ENCODE results near the gene ZNF91.
"Not testable (repeated sequence)": the region's sequence is repeated elsewhere in the genome, so short reads cannot be mapped to it uniquely, and the experiment has no call there.

Gene ZNF91

DNA sequence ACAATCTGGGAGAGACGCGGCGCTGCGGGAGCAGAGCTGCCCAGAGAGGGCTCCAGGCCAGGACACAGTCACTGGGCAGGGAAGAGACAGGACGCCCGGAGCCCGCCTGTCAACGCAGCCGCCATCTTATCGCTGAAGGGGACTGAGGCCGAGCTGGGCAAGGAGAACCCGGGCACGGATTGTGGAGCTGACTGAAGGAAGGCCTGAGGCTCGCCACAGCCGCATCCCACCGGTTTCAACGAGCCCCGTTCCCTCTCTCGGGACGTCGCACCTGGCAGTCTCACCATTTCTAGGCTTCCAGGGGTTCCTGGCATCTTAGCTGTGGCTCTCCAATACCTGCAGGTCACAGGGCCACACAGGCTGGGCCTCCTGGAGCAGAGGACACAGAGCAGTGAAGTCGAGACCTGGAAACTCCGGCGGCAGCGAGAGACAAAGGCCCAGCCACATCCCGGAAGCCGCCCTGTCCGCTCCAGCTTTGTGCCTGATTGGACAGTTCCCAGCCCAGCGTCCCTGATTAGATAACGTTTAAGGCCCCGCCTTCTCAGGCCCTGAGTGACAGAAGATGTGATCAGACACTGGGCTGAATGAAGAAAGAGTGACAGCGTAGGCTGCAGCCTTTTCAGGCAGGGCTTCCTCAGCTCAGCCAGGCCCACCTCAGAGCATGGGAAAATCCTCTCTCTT, at the start of gene ZNF91:
Gene ZNF91 (minus strand): TSS at position 431 of the 681 bp plus-strand sequence. CDS start 117 bp downstream, at position 314.
- peak; percentile 80 to 93 for DNase-seq

DNA sequence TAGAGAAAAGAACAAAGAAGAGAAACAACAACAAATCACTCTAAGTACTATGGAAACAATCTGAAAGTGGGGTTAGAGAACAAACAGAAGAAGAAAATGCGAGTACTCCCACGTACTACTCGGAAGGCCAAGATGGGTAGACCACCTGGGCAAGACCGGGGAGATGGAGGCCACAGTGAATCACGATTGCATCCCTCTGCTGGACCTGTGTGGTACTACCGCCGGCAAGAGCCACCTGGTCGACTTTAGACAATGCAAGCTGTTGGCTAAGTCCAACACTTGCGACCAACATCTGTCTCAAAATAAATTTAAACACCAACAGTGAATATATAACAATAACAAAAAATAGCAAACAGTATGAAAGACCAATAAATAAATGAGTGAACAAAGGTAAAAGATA, 45.5 kb upstream of the ZNF91 start:
- no peak for DNase-seq

DNA sequence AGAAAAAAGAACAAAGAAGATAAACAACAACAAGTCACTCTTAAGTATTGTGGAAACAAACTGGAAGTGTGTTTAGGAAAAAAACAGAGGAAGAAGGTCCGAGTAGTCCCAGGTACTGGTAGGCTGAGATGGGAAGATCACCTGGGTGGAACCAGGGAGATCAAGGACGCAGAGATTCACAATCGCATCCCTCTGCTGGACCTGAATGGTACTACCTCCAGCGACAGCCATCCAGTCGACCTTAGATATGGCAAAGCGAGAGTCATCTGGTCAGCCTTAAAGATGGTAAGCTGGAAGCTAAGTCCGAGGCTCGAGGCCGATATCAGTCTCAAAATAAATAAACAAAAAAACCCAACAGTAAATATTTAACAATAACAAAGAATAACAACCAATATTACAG, 44.9 kb upstream of the ZNF91 start:
- DNase-seq: no peak

DNA sequence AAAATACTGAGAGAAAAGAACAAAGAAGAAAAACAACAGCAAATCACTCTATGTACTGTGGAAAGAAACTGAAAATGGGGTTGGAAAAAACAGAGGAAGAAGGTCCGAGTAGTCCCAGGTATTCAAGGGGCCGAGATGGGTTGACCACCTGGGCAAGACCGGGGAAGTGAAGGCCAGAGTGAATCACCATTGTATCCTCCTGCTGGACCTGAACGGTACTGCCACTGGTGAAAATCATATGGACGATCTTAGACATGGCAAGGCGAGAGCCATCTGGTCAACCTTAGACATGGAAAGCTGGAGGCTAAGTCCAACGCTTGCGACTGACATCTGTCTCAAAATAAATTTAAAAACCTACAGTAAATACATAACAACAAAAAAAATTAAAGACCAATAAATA, 44.4 kb upstream of the ZNF91 start:
- no peak for DNase-seq

DNA sequence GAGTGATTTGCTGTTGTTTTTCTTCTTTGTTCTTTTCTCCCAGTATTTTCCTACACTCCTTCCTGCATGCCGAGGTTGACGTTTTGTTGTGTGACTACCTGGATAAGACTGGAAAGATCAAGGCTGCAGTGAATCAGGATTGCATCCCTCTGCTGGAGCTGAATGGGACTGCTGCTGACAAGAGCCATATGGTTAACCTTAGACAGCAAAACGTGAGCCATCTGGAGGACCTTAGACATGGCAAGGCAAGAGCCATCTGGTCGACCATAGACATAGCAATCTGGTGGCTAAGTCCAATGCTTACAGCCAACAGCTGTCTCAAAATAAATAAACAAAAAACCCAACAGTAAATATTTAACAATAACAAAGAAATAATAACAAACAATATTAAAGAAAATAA, 42.6 kb upstream of the ZNF91 start:
- no peak for DNase-seq

DNA sequence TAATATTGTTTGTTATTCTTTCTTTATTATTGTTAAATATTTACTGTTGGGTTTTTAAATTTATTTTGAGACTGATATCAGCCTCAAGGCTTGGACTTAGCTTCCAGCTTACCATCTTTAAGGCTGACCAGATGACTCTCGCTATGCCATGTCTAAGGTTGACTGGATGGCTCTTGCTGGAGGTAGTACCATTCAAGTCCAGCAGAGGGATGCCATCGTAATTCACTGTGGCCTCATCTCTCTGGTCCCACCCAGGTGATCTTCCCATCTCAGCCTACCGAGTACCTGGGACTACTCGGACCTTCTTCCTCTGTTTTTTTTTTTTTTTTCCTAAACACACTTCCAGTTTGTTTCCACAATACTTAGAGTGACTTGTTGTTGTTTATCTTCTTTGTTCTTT, 41.7 kb upstream of the ZNF91 start:
- DNase-seq: no peak

DNA sequence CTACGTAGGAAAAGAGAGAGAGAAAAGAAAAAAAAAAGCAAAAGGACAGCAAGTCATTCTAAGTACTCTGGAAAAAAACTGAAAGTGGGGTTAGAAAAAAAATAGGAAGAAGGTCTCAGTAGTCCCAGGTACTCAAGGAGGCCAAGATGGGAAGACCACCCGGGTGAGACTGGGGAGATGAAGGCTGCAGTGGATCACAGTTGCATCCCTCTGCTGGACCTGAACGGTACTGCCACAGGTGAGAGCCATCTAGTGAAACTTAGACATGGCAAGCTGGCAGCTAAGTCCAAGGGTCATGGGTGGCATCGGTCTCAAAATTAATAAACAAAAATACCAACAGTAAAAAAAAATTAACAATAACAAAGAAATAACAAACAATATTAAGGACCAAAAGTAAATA, 41.0 kb upstream of the ZNF91 start:
- DNase-seq: no peak

DNA sequence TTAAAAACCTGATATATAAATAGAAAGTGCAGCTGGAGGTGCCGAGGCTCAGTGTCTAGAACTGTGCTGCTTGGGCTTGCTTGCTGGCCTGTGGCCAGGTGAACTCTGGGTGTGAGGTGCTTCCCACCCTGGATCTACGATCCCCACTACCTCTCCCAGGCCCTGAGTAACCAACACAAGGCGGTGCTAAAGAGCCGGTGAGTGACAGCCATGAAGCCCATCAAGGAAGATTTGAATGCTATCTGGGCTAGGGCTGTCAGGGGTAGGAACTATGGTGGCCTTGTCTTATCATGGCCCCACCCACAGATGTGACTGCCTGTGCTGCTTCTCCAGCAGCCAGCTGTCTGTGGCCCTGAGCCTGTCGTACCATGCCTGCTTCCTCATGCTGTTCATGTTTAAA, 25.6 kb upstream of the ZNF91 start:
- no peak for DNase-seq

DNA sequence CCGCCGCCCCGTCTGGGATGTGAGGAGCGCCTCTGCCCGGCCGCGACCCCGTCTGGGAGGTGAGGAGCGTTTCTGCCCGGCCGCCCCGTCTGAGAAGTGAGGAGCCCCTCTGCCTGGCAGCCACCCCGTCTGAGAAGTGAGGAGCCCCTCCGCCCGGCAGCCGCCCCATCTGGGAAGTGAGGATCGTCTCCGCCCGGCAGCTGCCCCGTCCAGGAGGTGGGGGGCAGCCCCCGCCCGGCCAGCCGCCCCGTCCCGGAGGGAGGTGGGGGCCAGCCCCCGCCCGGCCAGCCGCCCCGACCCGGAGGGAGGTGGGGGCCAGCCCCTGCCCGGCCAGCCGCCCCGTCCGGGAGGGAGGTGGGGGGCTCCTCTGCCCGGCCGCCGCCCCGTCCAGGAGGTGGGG, 24.0 kb upstream of the ZNF91 start:
- DNase-seq: not testable (repeated sequence)

DNA sequence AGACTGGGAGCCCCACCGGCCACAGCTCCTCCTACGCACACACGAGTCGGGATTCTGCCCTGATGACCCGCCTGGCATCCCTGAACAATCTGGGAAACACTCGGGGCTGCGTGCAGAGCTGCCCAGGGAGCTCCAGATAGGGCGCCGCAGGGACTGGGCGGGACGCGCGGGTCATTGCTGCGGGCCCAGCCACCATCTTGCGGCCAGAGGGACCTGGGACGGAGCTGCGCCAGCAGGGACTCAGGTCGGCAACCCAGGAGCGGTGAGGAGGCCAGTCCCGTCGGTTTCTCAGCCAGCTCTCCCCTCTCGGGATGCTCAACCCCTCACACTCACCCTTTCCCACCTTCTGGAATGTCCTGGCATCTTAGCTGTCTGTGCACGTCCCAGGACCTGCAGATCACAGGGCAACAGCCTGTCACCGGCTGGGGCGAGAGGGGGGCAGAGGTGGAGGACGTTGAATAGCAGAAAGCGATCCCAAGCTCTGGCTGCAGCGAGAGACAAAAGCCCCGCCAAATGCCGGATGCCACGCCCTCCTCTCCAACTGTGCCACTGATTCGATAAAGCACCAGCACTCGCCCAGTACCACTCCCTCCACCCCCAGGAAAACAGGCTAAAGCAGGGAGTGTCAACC, 20.4 kb upstream of the ZNF91 start:
- DNase-seq: no peak

DNA sequence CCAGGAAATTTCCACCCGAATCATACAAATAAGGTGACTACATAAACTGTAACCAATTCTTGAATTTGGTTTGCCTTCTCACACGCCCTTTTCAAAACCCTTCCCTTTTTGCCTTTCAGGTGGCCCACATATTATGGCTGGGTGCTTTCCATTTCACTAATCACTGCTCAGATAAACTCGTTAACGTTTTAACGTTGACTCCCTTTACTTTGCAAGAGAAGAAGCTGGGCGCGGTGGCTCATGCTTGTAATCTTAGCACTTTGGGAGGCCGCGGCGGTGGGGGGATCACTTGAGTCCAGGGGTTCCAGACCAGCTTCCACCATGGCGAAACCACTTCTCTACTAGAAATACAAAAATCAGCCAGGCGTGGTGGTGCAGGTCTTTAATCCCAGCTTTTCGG, 19.8 kb upstream of the ZNF91 start:
- no peak for DNase-seq

DNA sequence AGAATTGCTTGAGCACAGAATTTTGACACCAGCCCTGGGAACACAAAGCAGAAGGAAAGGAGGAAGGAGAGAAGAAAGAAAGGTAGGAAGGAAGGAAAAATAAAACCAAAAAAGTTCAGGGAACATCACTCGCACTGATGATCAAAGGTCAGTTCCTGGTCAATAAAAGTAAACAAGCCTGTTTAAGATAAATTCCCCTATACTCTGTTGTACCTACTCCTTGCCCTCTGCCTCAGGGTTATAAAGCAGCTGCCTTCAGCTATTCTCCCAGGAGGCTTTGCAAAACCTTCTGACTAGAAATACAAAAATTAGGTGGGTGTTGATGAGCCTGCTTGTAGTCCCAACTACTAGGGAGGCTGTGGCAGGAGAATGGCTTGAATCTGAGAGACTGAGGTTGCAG, 14.9 kb upstream of the ZNF91 start:
- no peak for DNase-seq

DNA sequence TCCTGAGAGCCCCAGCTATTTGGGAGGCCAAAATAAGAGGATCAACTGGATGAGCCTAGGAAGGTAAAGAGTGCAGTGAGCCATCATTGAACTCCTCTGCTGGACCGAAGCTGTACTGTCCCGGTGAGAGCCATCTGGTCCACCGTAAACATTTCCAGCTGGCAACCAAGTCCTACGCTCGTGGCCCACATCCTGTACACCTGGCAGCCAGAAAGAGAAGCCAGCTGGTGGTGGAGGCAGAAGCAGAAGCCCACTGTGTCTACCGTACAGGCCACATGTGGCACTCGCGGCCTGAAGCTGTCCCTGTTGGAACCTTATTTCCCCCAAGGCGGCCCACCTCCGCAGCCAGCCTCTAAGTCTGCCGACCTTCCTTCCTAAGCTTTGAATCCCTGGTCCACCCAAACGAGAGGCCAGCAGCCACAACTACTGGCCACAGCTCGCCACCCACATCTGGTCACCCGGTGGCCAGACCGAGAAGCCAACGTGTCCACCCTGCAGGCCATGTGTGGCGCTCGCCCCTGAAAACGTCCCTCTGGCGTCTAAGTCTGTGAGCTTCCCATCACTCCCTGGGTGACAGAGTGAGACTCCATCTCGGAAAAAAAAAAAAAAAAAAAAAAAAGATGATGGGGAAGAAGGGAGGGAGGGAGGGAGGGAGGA, 14.2 kb upstream of the ZNF91 start:
- no peak for DNase-seq

DNA sequence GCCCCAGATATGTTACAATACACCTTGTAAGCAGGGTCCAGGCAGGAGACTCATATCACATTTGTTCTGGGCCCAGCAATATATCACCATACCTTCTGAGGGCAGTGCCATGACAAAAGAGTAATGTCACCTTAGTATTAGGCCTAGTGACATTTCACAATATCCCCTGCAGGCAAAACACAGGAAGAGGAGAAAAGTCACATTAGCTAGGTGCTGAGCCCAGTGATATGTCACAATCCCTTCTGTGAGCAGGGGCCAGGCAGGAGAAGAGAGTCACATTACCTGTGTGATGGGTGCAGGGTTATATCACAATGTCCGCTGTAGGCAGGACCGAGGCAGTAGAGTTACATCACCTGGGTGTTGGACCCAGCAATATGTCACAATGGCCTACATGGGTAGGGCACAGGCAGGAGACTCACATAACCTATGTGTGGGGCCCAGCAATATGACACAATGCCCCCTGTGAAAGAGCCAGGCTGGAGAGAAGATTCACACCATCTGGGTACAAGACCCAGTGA, 12.4 kb upstream of the ZNF91 start:
- DNase-seq: no peak

DNA sequence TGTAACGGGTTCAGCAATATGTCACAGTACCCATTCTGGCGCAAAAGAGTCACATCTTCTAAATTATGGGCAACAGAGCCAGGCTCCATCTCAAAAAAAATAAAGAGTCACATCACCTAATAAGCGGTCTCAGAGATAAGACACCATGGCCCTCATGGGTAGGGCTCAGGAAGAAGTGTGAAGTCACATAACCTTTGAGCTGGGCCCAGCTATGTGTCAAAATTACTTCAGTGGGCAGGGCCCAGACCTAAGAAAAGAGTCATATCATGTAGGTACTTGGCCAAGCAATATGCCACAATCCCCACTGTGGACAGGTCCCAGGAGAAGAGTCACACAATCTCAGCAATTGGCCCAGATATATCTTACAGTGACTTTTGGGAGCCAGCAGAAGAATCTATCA, 11.4 kb upstream of the ZNF91 start:
- no peak for DNase-seq

DNA sequence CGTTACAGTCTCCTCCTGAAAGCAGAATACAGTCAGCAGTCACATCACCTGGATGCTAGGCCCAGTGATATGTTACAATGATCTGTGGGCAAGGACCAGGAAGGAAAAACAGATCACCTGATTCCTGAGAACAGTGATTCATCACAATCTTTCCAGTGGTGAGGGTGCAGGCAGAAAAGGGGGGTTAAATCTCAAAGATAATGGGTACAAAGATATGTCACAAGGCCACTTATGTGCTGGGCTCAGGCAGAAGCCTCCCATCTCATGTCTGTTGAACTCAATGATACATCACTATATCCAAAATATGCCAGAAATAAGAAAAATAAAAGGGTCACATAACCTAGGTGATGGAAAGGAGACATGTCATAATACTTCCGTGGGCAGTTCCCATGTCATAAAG, 10.8 kb upstream of the ZNF91 start:
- DNase-seq: no peak

DNA sequence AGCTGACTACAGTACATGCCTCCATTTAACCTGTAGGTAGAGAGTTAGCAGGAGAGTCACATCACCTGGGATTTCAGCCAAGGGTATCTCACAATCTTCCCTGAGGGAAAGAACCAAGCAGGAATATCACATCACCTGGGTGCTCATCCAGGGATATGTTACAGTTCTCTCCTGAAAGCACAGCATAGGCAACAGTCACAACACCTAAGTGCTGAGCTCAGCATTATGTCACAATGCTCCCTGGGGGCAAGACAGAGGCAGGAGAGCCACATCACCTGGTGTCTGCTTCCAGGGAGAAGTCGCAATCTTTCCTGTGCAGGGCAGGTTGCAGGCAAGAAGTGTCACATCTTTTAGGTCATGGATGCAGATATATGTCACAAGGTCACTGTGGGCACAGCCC, 9.4 kb upstream of the ZNF91 start:
- DNase-seq: no peak

DNA sequence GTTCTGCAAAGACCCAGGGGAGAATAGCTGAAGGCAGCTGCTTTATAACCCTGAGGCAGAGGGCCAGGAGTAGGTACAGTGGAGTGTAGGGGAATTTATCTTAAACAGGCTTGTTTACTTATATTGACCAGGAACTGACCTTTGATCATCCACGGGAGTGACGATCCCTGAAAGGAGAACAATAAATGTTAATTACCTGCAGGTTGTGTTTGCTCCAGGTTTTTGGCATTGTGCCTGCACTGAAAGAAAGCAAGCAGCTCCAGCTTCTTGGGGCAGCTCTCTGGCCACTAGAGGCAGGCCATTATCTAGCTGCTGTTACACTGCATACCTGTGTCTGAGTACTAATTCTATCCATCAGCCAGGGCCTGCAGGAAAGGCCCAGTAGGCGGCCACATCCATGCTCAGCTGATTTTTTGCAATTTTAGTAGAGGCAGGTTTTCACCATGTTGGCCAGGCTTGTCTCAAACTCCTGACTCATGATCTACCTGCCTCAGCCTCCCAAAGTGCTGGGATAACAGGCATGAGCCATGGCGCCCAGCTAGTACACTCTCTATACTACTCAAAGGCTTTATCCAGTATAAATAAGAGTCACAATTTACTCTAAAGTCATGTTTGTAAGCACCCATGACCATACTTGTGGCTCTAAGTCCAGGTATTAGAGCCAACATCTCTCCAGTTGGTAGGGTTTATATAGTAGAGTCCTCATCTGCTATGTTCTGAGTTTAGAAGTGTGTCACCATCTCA, 8.5 kb upstream of the ZNF91 start:
- DNase-seq: no peak

DNA sequence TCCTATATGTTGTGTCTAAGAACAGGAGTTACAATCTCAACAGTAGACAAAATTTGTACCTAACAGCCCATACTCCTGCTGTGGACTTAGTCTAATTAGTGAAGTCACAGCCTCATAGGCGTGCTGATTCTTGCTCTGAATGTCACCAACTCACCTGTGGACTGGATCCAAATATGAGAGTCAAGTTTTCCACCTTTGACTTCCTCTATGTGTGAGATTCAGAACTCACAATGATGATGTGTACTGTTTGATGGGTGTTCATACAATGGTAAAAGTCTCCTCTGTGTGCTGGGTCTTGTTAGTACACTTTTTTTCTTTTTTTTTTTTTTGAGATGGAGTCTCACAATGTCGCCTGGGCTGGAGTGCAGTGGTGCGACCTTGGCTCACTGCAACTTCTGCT, 7.8 kb upstream of the ZNF91 start:
- DNase-seq: no peak

DNA sequence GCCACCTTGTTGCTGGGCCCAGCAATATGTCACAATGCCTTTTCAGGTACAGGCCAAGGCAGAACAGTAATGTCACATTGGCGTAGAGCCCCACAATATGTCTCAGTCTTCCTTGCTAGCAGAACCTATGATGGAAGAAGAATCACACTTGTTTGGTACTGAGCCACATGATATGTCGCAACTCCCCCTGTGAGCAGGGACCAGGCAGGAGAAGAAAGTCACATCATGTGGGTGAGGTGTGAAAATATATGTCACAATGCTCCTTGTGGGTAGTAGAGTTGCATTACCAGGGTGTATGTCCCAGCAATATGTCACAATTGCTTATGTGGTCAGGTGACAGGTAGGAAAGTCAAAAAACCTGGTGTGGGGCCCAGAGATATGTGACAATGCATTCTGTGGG, 7.1 kb upstream of the ZNF91 start:
- no peak for DNase-seq

DNA sequence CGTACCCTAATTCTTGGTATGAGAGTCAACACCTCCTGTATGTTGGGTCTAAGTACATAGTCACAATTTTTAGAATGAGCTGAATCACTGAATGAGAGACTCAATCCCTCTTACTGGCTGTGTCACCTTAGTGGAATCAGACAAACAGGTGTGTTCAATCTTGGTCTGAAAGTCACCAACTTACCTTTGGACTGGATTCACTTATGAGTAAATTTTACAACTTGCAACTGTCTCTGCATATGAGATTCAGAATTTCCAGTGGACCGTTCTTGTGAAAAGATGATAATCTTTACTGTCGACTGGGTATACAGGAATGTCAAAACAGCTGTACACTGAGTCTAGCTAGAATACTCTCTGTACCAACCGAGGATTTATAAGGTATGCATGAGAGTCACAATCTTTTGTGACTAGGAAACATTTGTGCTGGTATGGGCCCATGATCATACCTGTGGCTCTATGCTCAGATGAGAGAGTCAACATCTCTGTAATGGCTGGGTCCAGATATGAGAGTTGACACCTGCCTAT, 5.9 kb upstream of the ZNF91 start:
- DNase-seq: no peak

DNA sequence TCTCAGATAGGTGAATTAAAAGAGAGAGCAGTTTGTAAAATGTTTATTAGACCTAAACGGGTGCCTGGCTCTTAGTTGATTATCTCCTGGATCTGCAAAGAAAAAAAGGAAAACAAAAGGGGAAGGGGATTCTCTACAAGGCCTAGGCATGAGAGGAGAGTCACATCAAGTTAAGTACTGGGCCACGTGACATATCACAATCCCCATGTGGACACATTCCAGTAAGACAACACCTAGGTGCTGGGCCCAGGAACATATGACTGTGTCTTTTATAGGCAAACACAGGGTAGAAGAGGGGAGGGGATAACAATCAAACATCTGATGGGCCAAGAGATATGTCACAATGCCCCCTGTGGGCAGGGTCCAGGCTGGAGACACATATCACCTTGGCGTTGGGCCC, 4.2 kb upstream of the ZNF91 start:
- DNase-seq: no peak

DNA sequence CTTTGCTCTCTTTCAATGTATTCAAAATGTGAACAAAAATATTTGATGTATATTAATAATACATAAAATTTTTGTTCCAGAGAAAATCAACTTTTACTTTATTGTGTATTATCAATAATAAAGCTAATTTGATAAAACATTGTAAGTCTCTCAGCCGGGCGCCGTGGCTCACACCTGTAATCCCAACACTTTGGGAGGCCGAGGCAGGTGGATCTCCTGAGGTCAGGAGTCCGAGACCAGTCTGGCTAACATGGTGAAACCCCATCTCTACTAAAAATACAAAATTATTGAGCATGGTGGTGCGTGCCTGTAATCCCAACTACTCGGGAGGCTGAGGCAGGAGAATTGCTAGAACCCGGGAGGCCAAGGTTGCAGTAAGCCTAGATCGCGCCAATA, 449 bp upstream of the ZNF91 start:
- DNase-seq: not testable (repeated sequence)

Measured in stimulated activated CD4-positive, alpha-beta T cell treated with anti-CD3 and anti-CD28 coated beads, Interleukin-4, amount 100 ng/mL, for 4 hours (primary cell).